22Rv1 (cell line): ENCODE data around the gene CAMK4.

Source experiments
- CTCF ChIP-seq: fragments of 450-650 bp; IDR thresholded peaks from 2 replicates; pipeline ENCODE4 v1.5.1; 2017; ENCODE audit warnings: mild to moderate bottlenecking
- ZFX ChIP-seq: fragments of 450-650 bp; IDR thresholded peaks from 2 replicates; pipeline ENCODE4 v1.6.1; 2017; ENCODE audit warnings: antibody characterized with exemption, borderline replicate concordance

GRCh38 chr5:111194053-111194452, 30.1 kb upstream of the CAMK4 start:
- no peak for TF ChIP-seq CTCF
- no peak for TF ChIP-seq ZFX
